HG03520 (cell line): ENCODE results near the gene ANK2.
"Not testable (repeated sequence)": the region's sequence is repeated elsewhere in the genome, so short reads cannot be mapped to it uniquely, and the experiment has no call there.

Experiments used
- ATAC-seq: cut with Tn5 transposase; IDR thresholded peaks from one replicate; pipeline ENCODE4 v1.9.1; 2021; ENCODE audit warnings: mild to moderate bottlenecking, moderate library complexity; ENCODE audit not compliant: unreplicated experiment

ANK2 gene

GRCh38 chr4:113183032-113183605 lies 133.7 kb downstream of the ANK2 start:
- no peak for ATAC-seq

- not testable (repeated sequence) for ATAC-seq
Measured at GRCh38 chr4:113186220-113186619, 136.8 kb downstream of the ANK2 start.

DNA sequence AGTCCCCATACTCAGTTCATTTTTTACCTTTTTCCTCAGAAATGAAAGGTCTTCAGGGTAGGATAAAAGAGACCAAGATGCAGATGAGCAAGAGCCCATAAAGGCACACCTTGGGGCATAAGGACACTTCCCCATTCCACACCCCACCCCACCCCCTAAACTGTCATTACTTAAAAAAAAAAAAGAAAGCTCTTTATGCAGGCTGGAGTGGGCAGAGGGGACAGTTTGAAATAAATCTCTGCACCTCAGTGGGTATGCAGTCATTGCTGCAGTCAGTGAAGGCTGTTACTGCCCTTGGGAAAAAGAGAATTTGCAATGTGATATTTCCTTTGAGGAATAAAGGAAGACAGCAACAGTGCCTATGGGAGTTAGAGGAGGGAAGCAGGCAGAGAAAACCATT lies 137.5 kb downstream of the ANK2 start:
- no peak for ATAC-seq

- no peak for ATAC-seq
Measured at GRCh38 chr4:113187358-113187757, 137.9 kb downstream of the ANK2 start.

- no peak for ATAC-seq
Measured at GRCh38 chr4:113189546-113189945, 140.1 kb downstream of the ANK2 start.

DNA sequence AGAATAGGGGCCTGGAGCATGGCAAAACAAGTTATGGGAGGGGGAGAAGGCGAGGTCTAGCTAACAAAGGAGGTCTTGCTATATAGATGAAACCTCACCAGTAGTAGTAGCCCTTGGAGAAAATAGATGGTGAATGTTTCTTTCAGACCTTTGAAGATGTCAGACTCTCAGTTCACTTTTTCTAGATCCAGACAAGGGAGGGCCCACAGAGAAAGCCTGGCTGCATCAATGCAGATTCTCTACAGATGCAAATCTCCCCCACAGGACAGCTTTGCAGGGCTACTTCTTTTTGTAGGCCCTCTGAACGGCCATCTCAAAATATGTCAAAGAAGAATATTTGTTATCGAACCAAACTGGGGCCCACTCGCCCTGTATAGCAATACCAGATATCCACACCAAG lies 159.7 kb downstream of the ANK2 start:
- no peak for ATAC-seq

- no peak for ATAC-seq
Measured at GRCh38 chr4:113209652-113210320, 160.3 kb downstream of the ANK2 start.

GRCh38 chr4:113212613-113213012 lies 163.2 kb downstream of the ANK2 start:
- ATAC-seq = no peak

- no peak for ATAC-seq
Measured at GRCh38 chr4:113221990-113222389, 172.5 kb downstream of the ANK2 start.

GRCh38 chr4:113222471-113222870 lies 173.0 kb downstream of the ANK2 start:
- no peak for ATAC-seq

GRCh38 chr4:113223001-113223400 lies 173.5 kb downstream of the ANK2 start:
- no peak for ATAC-seq

- no peak for ATAC-seq
Measured at GRCh38 chr4:113232194-113232593, 182.7 kb downstream of the ANK2 start.

DNA sequence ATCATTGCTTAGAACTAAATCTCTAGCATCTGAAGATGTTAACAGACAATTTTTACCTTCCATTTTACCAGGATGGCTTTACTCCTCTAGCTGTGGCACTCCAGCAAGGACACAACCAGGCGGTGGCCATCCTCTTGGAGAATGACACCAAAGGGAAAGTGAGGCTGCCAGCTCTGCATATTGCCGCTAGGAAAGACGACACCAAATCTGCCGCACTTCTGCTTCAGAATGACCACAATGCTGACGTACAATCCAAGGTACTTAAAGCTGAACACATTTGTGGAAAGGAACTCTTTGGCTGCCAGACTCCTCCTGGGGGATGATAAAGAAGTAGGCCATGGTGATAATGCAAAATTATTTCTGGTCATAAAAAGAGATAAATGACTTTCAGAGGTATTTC lies 187.5 kb downstream of the ANK2 start:
- ATAC-seq = no peak

DNA sequence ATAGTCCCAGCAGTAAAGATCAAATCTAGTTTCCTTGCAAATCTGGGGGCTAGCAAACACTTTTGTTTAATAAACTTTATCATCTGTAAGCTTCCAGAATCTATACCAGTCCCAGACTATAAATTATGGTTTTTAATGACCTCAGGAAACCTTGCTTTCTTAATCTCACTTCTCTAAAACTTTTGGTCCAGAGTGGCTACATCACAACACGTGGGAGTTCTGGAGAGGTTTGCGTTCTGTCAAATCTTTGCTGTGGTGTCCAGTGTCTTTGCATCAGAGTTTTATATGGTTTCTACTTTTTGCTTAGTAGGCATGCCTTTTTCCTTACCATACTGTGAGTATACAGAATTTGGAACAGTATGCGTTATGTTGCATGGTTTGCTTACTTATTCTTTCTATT lies 193.9 kb downstream of the ANK2 start:
- ATAC-seq = no peak

GRCh38 chr4:113244747-113245146 lies 195.3 kb downstream of the ANK2 start:
- ATAC-seq = not testable (repeated sequence)

DNA sequence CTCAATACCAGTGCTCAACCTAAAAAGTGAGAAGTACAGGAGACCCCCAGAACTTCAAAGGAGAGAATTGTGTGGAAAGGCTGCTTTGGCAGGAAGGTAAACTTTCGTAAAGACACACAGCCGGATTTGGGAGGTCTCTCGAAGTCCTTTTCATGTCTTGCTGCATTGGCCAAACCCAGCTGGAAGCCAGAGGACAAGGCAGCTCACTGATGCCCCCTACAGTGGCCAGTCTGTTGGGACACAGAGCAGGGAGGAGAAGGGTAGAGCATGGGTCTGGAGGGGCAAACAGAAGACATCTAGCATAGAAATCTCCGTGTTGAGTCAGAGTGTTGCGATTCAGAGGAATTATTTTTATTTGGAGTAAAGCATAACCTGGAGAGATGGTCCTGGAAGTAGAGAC lies 198.9 kb downstream of the ANK2 start:
- ATAC-seq = no peak

GRCh38 chr4:113255628-113256027 lies 206.2 kb downstream of the ANK2 start:
- no peak for ATAC-seq

GRCh38 chr4:113256946-113257345 lies 207.5 kb downstream of the ANK2 start:
- no peak for ATAC-seq

DNA sequence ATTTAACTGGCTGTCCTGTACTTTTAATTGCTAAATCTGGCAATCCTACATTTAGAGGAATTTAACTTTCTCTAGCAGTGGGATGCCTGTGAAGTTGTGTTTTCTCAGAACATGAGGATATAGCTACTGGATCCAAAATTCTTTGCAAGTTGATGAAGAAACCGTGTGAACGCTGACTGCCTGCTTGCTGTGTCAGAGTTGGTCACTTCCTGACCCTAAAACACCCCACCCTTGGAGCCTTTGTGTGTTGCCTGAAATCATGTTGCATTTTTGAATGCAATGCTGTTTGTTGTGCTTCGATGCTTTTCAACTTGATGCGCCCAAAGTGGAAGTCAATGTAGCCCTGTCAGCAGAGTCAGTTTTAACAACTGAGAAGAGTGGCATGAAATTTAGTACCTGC lies 211.2 kb downstream of the ANK2 start:
- no peak for ATAC-seq

DNA sequence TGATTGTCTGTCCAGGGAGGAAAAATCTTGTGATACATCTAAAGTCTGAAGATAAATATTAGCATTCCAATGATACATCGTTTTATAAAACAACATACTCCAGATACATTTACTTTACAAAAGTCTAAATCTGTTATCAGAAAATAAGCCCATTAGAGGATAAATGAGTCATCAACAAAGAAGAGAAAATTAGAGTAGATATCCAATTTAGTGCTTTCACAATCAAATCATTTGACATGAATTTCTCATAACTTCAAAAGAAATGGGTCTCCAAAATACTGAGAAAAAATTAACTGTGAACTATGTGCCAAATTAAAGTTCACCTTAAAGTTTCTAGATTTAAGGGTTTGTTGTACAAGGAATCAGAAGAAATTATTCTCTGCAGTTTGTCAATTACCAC lies 213.8 kb downstream of the ANK2 start:
- no peak for ATAC-seq

- ATAC-seq = no peak
Measured at GRCh38 chr4:113270520-113271319, 221.3 kb downstream of the ANK2 start.

- ATAC-seq = no peak
Measured at GRCh38 chr4:113272523-113272922, 223.1 kb downstream of the ANK2 start.
